Keratinocyte (primary cell): ENCODE results near the gene CIT. TPM values are rescaled to one million over a fixed set of nuclear protein-coding genes. Genes with fewer than 3 reads are reported as not detected.

Experiments
- DNase-seq: peaks from one replicate; pipeline ENCODE4 v3.0.0-alpha.2; 2011; ENCODE audit warnings: low read depth, missing footprints, low spot score
- FAIRE-seq: peaks from 2 replicates; lab custom pipeline; 2011; peaks lifted over from hg19 to GRCh38; lab: Jason Lieb, UNC
- H2AFZ ChIP-seq: 2 replicates; pipeline ENCODE4 v1.6.0; 2012; ENCODE audit warnings: low read length, control low read depth, inconsistent platforms; ENCODE audit not compliant: control insufficient read depth
- H3K27ac ChIP-seq: 2 replicates; pipeline ENCODE4 v1.5.1; 2011; ENCODE audit warnings: low read length; ENCODE audit not compliant: control insufficient read depth, insufficient read depth
- H3K27me3 ChIP-seq: 3 replicates; pipeline ENCODE4 v1.6.0; 2011; ENCODE audit warnings: low read length; ENCODE audit not compliant: control insufficient read depth, insufficient read depth; ENCODE audit errors: extremely low read depth
- H3K36me3 ChIP-seq, 2 experiments: 2 replicates in 1 of 2; 3 replicates in 1 of 2; pipeline ENCODE4 v1.5.1; 2011; ENCODE audit warnings: low read length in 2 of 2, mild to moderate bottlenecking in 1 of 2; ENCODE audit not compliant: control insufficient read depth in 2 of 2, insufficient read depth in 2 of 2; ENCODE audit errors: extremely low read depth in 1 of 2
- H3K4me1 ChIP-seq: 3 replicates; pipeline ENCODE4 v1.5.1; 2011; ENCODE audit warnings: low read length; ENCODE audit not compliant: control insufficient read depth, insufficient read depth; ENCODE audit errors: extremely low read depth
- H3K4me2 ChIP-seq: 3 replicates; pipeline ENCODE4 v1.6.0; 2011; ENCODE audit warnings: low read depth, low read length; ENCODE audit not compliant: control insufficient read depth, insufficient read depth; ENCODE audit errors: extremely low read depth
- H3K4me3 ChIP-seq, 3 experiments: fragments of 200-600 bp in 1 of 3; sonication (generic) in 1 of 3; 2 replicates in 2 of 3; 3 replicates in 1 of 3; pipeline ENCODE4 v1.5.1; 2011 to 2016; ENCODE audit warnings: low read length in 3 of 3, mild to moderate bottlenecking in 3 of 3, control low read depth in 2 of 3, inconsistent platforms in 1 of 3, low read depth in 1 of 3, mixed read lengths in 1 of 3, mixed run types in 1 of 3, moderate library complexity in 1 of 3; ENCODE audit not compliant: control insufficient read depth in 2 of 3, insufficient read depth in 2 of 3; ENCODE audit errors: extremely low read depth in 1 of 3
- H3K79me2 ChIP-seq: 2 replicates; pipeline ENCODE4 v1.6.0; 2012; ENCODE audit warnings: low read length; ENCODE audit not compliant: control insufficient read depth, insufficient read depth
- H3K9ac ChIP-seq: 3 replicates; pipeline ENCODE4 v1.6.0; 2011; ENCODE audit warnings: low read length; ENCODE audit not compliant: control insufficient read depth, insufficient read depth; ENCODE audit errors: extremely low read depth
- H3K9me1 ChIP-seq: 3 replicates; pipeline ENCODE4 v1.6.0; 2011; ENCODE audit warnings: low read length; ENCODE audit not compliant: control insufficient read depth, insufficient read depth; ENCODE audit errors: extremely low read depth
- H3K9me3 ChIP-seq: 2 replicates; pipeline ENCODE4 v1.5.1; 2012; ENCODE audit warnings: low read depth, low read length; ENCODE audit not compliant: control insufficient read depth
- H4K20me1 ChIP-seq: 3 replicates; pipeline ENCODE4 v1.6.0; 2011; ENCODE audit warnings: low read length; ENCODE audit not compliant: control insufficient read depth, insufficient read depth; ENCODE audit errors: extremely low read depth
- CTCF ChIP-seq, 3 experiments: IDR thresholded peaks in 1 of 3; conservative IDR thresholded peaks in 1 of 3; optimal IDR thresholded peaks in 1 of 3; 2 replicates in 2 of 3; 3 replicates in 1 of 3; pipeline versions ENCODE3 to v1.5.1; 2011; ENCODE audit warnings: low read length in 3 of 3, mild to moderate bottlenecking in 3 of 3, moderate library complexity in 2 of 3, control low read depth in 1 of 3, inconsistent platforms in 1 of 3; ENCODE audit not compliant: insufficient read depth in 2 of 3; ENCODE audit errors: extremely low read depth in 1 of 3
- EZH2 ChIP-seq: IDR thresholded peaks from one replicate; pipeline ENCODE4 v1.6.1; 2012; ENCODE audit warnings: inconsistent platforms, mild to moderate bottlenecking, low read length, moderate library complexity
- dilution Hi-C: fragments of 300-500 bp; cut with MboI; formaldehyde crosslinking; loops from one replicate; pipeline ENCODE4 v1.7.0; 2020; ENCODE audit warnings: low sequenced_read_pairs; ENCODE audit not compliant: extremely low pct_ligation_motif_present
- polyA plus RNA-seq, 5 experiments: library from polyadenylated mRNA; depleted of rRNA in 3 of 5; stranded (reverse) in 3 of 5; stranded (forward) in 1 of 5; unstranded in 1 of 5; fragments of >200 nt; gene quantifications; 1 replicate in 1 of 5; 2 replicates in 3 of 5; 3 replicates in 1 of 5; pipeline versions ENCODE4 v1.2.1 to v1.2.3, GENCODE V29; 2011 to 2012; ENCODE audit warnings: missing spikeins in 2 of 5, low read depth in 1 of 5, low replicate concordance in 1 of 5

Gene CIT
- polyA plus RNA-seq, 1 donor (not counting 4 experiments of a cell fraction or from before 2014, with no cell fraction given): 6.2 TPM

DNA sequence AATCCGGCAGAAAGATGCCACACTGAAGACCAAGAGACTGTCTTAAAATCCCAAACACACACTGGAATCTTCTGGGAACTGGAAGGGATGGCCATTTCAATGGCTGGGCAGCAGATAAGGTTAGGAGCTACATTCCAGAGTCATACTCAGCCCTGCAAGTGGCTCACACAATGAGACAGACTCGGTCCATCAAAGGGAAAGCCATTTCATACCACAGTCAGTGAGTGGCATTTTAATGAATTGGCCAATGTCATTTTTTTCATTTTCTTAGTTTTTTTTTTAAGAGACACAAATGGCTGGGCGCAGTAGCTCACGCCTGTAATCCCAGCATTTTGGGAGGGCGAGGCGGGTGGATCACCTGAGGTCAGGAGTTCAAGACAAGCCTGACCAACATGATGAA lies 17.9 kb downstream of the CIT start:
- peaks cover 7% of the 10 kb centered on the region for H3K79me2 ChIP-seq
- no peak overlapping the region for H3K4me3 ChIP-seq
- dilution Hi-C loops: no loop called here
- H3K9me1 ChIP-seq: no peaks in the 10 kb centered on the region
- FAIRE-seq (no peak), DNase-seq (no peak)
- H3K27me3 ChIP-seq: no peaks in the 10 kb centered on the region
- H3K9me3 ChIP-seq: no peaks in the 10 kb centered on the region
- H2AFZ ChIP-seq: no peak overlapping the region
- H3K27ac ChIP-seq: no peak overlapping the region
- H3K36me3 ChIP-seq: peaks cover 0 to 10% of the 10 kb centered on the region in 2 experiments
- no peak for TF ChIP-seq EZH2
- no peak for TF ChIP-seq CTCF (optimal IDR thresholded peaks at IDR 0.05 in 1 of 3, IDR thresholded peaks at IDR 0.05 in 1 of 3, conservative IDR thresholded peaks at IDR 0.05 in 1 of 3; ENCODE audit: extremely low read depth in 1 of 3, insufficient read depth in 2 of 3, low read length in 3 of 3)
- no peak overlapping the region for H3K9ac ChIP-seq
- no peaks in the 10 kb centered on the region for H4K20me1 ChIP-seq
- no peak overlapping the region for H3K4me2 ChIP-seq
- H3K4me1 ChIP-seq: no peaks in the 10 kb centered on the region

- H4K20me1 ChIP-seq: no peaks in the 10 kb centered on the region
These were observed 20.0 kb downstream of the CIT start for GRCh38 chr12:119857041-119857591.

More at GRCh38 chr12:119857041-119857591, 20.0 kb downstream of the CIT start:
- no peak overlapping the region for H3K4me2 ChIP-seq
- peaks cover 0 to 10% of the 10 kb centered on the region in 2 experiments for H3K36me3 ChIP-seq
- no peak overlapping the region for H3K4me3 ChIP-seq
- H2AFZ ChIP-seq: no peak overlapping the region
- H3K9me3 ChIP-seq: no peaks in the 10 kb centered on the region
- dilution Hi-C loops: no loop called here
- TF ChIP-seq EZH2 (no peak), CTCF (optimal IDR thresholded peaks at IDR 0.05 in 1 of 3, IDR thresholded peaks at IDR 0.05 in 1 of 3, conservative IDR thresholded peaks at IDR 0.05 in 1 of 3; ENCODE audit: extremely low read depth in 1 of 3, insufficient read depth in 2 of 3, low read length in 3 of 3) (no peak)
- DNase-seq (no peak), FAIRE-seq (no peak)
- peaks cover 7% of the 10 kb centered on the region for H3K79me2 ChIP-seq
- H3K9ac ChIP-seq: no peak overlapping the region
- no peaks in the 10 kb centered on the region for H3K27me3 ChIP-seq
- no peaks in the 10 kb centered on the region for H3K9me1 ChIP-seq
- H3K27ac ChIP-seq: no peak overlapping the region
- no peaks in the 10 kb centered on the region for H3K4me1 ChIP-seq
